GM23338 (cell line): ENCODE measurements around the gene CTXN3. TPM values are rescaled to one million over a fixed set of nuclear protein-coding genes. Genes with fewer than 3 reads are reported as not detected.

Experiments
- ATAC-seq: fragments of 200-7000 bp; cut with Tn5 transposase; 3 replicates; pipeline ENCODE4 v1.9.1; 2020
- DNase-seq: peaks from one replicate; pipeline ENCODE4 v3.0.0-alpha.2; 2015; ENCODE audit warnings: low spot score
- H2AFZ ChIP-seq: fragments of 200-600 bp; sonication (generic); 2 replicates; pipeline ENCODE4 v1.8.0; 2016; ENCODE audit warnings: antibody characterized with exemption, mild to moderate bottlenecking, moderate library complexity
- H3F3A ChIP-seq: fragments of 200-600 bp; sonication (generic); replicated peaks from 2 replicates; pipeline ENCODE4 v1.8.0; 2017; ENCODE audit warnings: antibody characterized with exemption, mixed run types, low read depth
- H3K27ac ChIP-seq: fragments of 200-600 bp; sonication (generic); 2 replicates; pipeline ENCODE4 v1.6.1; 2016; ENCODE audit warnings: low read depth
- H3K27me3 ChIP-seq: fragments of 200-600 bp; sonication (generic); 2 replicates; pipeline ENCODE4 v1.8.0; 2016; ENCODE audit warnings: mild to moderate bottlenecking, mixed run types, moderate library complexity; ENCODE audit not compliant: insufficient read depth
- H3K36me3 ChIP-seq: fragments of 200-600 bp; sonication (generic); 2 replicates; pipeline ENCODE4 v1.8.0; 2016; ENCODE audit warnings: mild to moderate bottlenecking; ENCODE audit not compliant: insufficient read depth
- H3K4me1 ChIP-seq: fragments of 200-600 bp; sonication (generic); 2 replicates; pipeline ENCODE4 v1.8.0; 2016; ENCODE audit warnings: mild to moderate bottlenecking, moderate library complexity; ENCODE audit not compliant: insufficient read depth
- H3K4me2 ChIP-seq: fragments of 200-600 bp; sonication (generic); 2 replicates; pipeline ENCODE4 v1.7.1; 2017; ENCODE audit warnings: mixed run types
- H3K4me3 ChIP-seq: fragments of 200-600 bp; sonication (generic); 2 replicates; pipeline ENCODE4 v1.6.1; 2016; ENCODE audit warnings: mixed run types
- H3K79me2 ChIP-seq: fragments of 200-600 bp; sonication (generic); replicated peaks from 2 replicates; pipeline ENCODE4 v1.8.0; 2017; ENCODE audit warnings: mild to moderate bottlenecking; ENCODE audit not compliant: insufficient read depth
- H3K9me2 ChIP-seq: fragments of 200-600 bp; sonication (generic); 2 replicates; pipeline ENCODE4 v1.8.0; 2017; ENCODE audit not compliant: insufficient read depth
- H4K20me1 ChIP-seq: fragments of 200-600 bp; sonication (generic); replicated peaks from 2 replicates; pipeline ENCODE4 v1.8.0; 2017; ENCODE audit warnings: mild to moderate bottlenecking; ENCODE audit not compliant: insufficient read depth
- H3K27ac Mint-ChIP-seq: 2 replicates; pipeline ENCODE4 v1.8.0; 2020; ENCODE audit warnings: inconsistent platforms, mild to moderate bottlenecking, moderate library complexity, mixed read lengths
- H3K27me3 Mint-ChIP-seq: 3 replicates; pipeline ENCODE4 v1.8.0; 2022; ENCODE audit warnings: low read depth, mild to moderate bottlenecking, moderate library complexity, mixed read lengths, inconsistent platforms; ENCODE audit not compliant: insufficient read depth, poor library complexity
- H3K36me3 Mint-ChIP-seq: 3 replicates; pipeline ENCODE4 v1.8.0; 2021; ENCODE audit warnings: low read depth, mild to moderate bottlenecking, inconsistent platforms, moderate library complexity, mixed read lengths
- H3K4me1 Mint-ChIP-seq: 3 replicates; pipeline ENCODE4 v1.8.0; 2020; ENCODE audit warnings: mild to moderate bottlenecking, inconsistent platforms, mixed read lengths
- H3K4me3 Mint-ChIP-seq: 3 replicates; pipeline ENCODE4 v1.8.0; 2021; ENCODE audit warnings: moderate library complexity, mild to moderate bottlenecking, inconsistent platforms, mixed read lengths
- H3K9me3 Mint-ChIP-seq: 3 replicates; pipeline ENCODE4 v1.8.0; 2020; ENCODE audit warnings: moderate library complexity, mild to moderate bottlenecking, inconsistent platforms, mixed read lengths
- CREB1 ChIP-seq: fragments of 250-450 bp; sonication (Bioruptor Pico); IDR thresholded peaks from 2 replicates; pipeline ENCODE4 v1.5.0; 2020; ENCODE audit warnings: low read depth, mild to moderate bottlenecking, moderate library complexity
- CTCF ChIP-seq, 2 experiments: fragments of 200-600 bp in 1 of 2; sonication (generic) in 1 of 2; conservative IDR thresholded peaks; 2 replicates each; pipeline versions ENCODE4 v1.5.1 to v1.6.1; 2016 to 2017; ENCODE audit warnings: antibody characterized with exemption in 2 of 2, low read depth in 2 of 2, mild to moderate bottlenecking in 2 of 2, moderate library complexity in 1 of 2
- ETS1 ChIP-seq: IDR thresholded peaks from 2 replicates; pipeline ENCODE4 v1.6.1; 2016; ENCODE audit warnings: antibody characterized with exemption
- EZH2 ChIP-seq: fragments of 200-600 bp; sonication (generic); IDR thresholded peaks from one replicate; pipeline ENCODE4 v1.8.0; 2017; ENCODE audit warnings: antibody characterized with exemption, mild to moderate bottlenecking, low read depth; ENCODE audit not compliant: unreplicated experiment
- EZH2phosphoT487 ChIP-seq: fragments of 200-600 bp; sonication (generic); IDR thresholded peaks from one replicate; pipeline ENCODE4 v1.8.1; 2018; ENCODE audit warnings: antibody characterized with exemption; ENCODE audit not compliant: unreplicated experiment
- JUNB ChIP-seq: IDR thresholded peaks from one replicate; pipeline ENCODE4 v1.6.1; 2016; ENCODE audit warnings: antibody characterized with exemption; ENCODE audit not compliant: unreplicated experiment
- NANOG ChIP-seq: IDR thresholded peaks from 2 replicates; pipeline ENCODE4 v1.6.1; 2016; ENCODE audit warnings: antibody characterized with exemption, borderline replicate concordance
- POLR2AphosphoS5 ChIP-seq: IDR thresholded peaks from 2 replicates; pipeline ENCODE4 v1.6.1; 2016; ENCODE audit warnings: antibody characterized with exemption, low read depth
- REST ChIP-seq: IDR thresholded peaks from one replicate; pipeline ENCODE4 v1.6.1; 2018; ENCODE audit warnings: antibody characterized with exemption; ENCODE audit not compliant: unreplicated experiment
- STAT1 ChIP-seq: IDR thresholded peaks from one replicate; pipeline ENCODE4 v1.6.1; 2016; ENCODE audit warnings: antibody characterized with exemption; ENCODE audit not compliant: unreplicated experiment
- ZNF114 ChIP-seq: fragments of 250-450 bp; sonication (Bioruptor Pico); IDR thresholded peaks from 2 replicates; pipeline ENCODE4 v1.5.0; 2020; ENCODE audit warnings: mild to moderate bottlenecking, moderate library complexity
- ZNF331 ChIP-seq: fragments of 250-450 bp; sonication (Bioruptor Pico); IDR thresholded peaks from 2 replicates; pipeline ENCODE4 v1.5.0; 2020; ENCODE audit warnings: low read depth, mild to moderate bottlenecking, moderate library complexity
- ZNF462 ChIP-seq: fragments of 250-450 bp; sonication (Bioruptor Pico); IDR thresholded peaks from 2 replicates; pipeline ENCODE4 v1.5.0; 2020; ENCODE audit warnings: mild to moderate bottlenecking, moderate library complexity
- polyA plus RNA-seq: library from polyadenylated mRNA; unstranded; fragments of >200 nt; fragmentation: Nextera tagmentation; extraction: Ambion mirVana; gene quantifications from 2 replicates; pipeline ENCODE4 v1.2.1, GENCODE V29; 2016
- total RNA-seq: library from RNA; depleted of rRNA; stranded (reverse); fragments of >200 nt; shearing (Covaris generic); gene quantifications from 2 replicates; pipeline ENCODE4 v1.2.3, GENCODE V29; 2014

The CTXN3 gene
- total and polyA plus RNA-seq, 2 experiments from 2014 or later, result not detected

- no peaks in the 10 kb centered on the region for H3K79me2 ChIP-seq
- no peak for ATAC-seq
- no peaks in the 10 kb centered on the region for H3K36me3 ChIP-seq
- Mint-ChIP-seq H3K27me3 (no peaks in the 10 kb centered on the region), H3K36me3 (no peaks in the 10 kb centered on the region), H3K9me3 (no peaks in the 10 kb centered on the region), H3K4me1 (no peaks in the 10 kb centered on the region), H3K27ac (no peak overlapping the region), H3K4me3 (no peak overlapping the region)
- no peaks in the 10 kb centered on the region for H3K4me1 ChIP-seq
- no peaks in the 10 kb centered on the region for H4K20me1 ChIP-seq
- no peak overlapping the region for H2AFZ ChIP-seq
- TF ChIP-seq NANOG, result no peak
- no peak for TF ChIP-seq JUNB
- TF ChIP-seq CTCF (conservative IDR thresholded peaks at IDR 0.05; ENCODE audit: low read depth in 2 of 2), result no peak
- no peak for TF ChIP-seq EZH2phosphoT487
- TF ChIP-seq CREB1 (CRISPR knock-in tag), result no peak
- no peak for TF ChIP-seq STAT1
- no peak for TF ChIP-seq EZH2
- TF ChIP-seq ETS1, result no peak
- no peak for TF ChIP-seq REST
- no peak for TF ChIP-seq ZNF462 (CRISPR knock-in tag)
- no peak for TF ChIP-seq POLR2AphosphoS5
- TF ChIP-seq ZNF114 (CRISPR knock-in tag), result no peak
- TF ChIP-seq ZNF331 (CRISPR knock-in tag), result no peak
- H3K27me3 ChIP-seq, result no peaks in the 10 kb centered on the region
- no peak for DNase-seq
- H3K4me3 ChIP-seq, result no peak overlapping the region
- H3K4me2 ChIP-seq, result no peak overlapping the region
- no peaks in the 10 kb centered on the region for H3K9me2 ChIP-seq
- no peak overlapping the region for H3K27ac ChIP-seq
- no peaks in the 10 kb centered on the region for H3F3A ChIP-seq
Observed at GRCh38 chr5:127634007-127634406, 14.9 kb upstream of the CTXN3 start.
